HepG2 (cell line): Measurements from ENCODE around the gene PLPPR3. TPM values are rescaled to one million over a fixed set of nuclear protein-coding genes. Genes with fewer than 3 reads are reported as not detected.

Experiments used
- ARHGAP35 ChIP-seq: sonication (generic); formaldehyde crosslinking; IDR thresholded peaks from 2 replicates; pipeline ENCODE4 v1.9.0; 2022; ENCODE audit warnings: mild to moderate bottlenecking, inconsistent platforms, moderate library complexity, missing genetic modification reagents, borderline replicate concordance
- CBX1 ChIP-seq: IDR thresholded peaks from one replicate; pipeline ENCODE4 v1.6.1; 2016; ENCODE audit warnings: antibody characterized with exemption, low read depth
- DR1 ChIP-seq: sonication (generic); formaldehyde crosslinking; IDR thresholded peaks from 2 replicates; pipeline ENCODE4 v1.8.0; 2021; ENCODE audit warnings: mild to moderate bottlenecking, missing genetic modification reagents, inconsistent platforms
- ELF1 ChIP-seq: sonication (generic); formaldehyde crosslinking; IDR thresholded peaks from 2 replicates; pipeline ENCODE4 v1.4.0; 2020; ENCODE audit warnings: missing genetic modification reagents
- ELF4 ChIP-seq: sonication (generic); formaldehyde crosslinking; IDR thresholded peaks from 2 replicates; pipeline ENCODE4 v1.5.0; 2020; ENCODE audit warnings: missing genetic modification reagents, mild to moderate bottlenecking, moderate library complexity, borderline replicate concordance
- KAT8 ChIP-seq: IDR thresholded peaks from 2 replicates; pipeline ENCODE4 v1.6.1; 2016; ENCODE audit warnings: missing genetic modification reagents, missing compliant biosample characterization
- NFIB ChIP-seq: sonication (generic); formaldehyde crosslinking; IDR thresholded peaks from 2 replicates; pipeline ENCODE4 v1.9.0; 2021; ENCODE audit warnings: missing genetic modification reagents, mild to moderate bottlenecking, borderline replicate concordance
- NFRKB ChIP-seq: fragments of 450-650 bp; IDR thresholded peaks from 2 replicates; pipeline ENCODE4 v1.6.1; 2017
- RAD21 ChIP-seq: fragments of 450-650 bp; formaldehyde crosslinking; IDR thresholded peaks from 2 replicates; pipeline ENCODE4 v1.5.0; 2020; ENCODE audit warnings: mild to moderate bottlenecking
- TBX3 ChIP-seq: fragments of 450-650 bp; IDR thresholded peaks from 2 replicates; pipeline ENCODE4 v1.6.1; 2017; ENCODE audit warnings: antibody characterized with exemption, mild to moderate bottlenecking, inconsistent platforms, borderline replicate concordance
- TEAD2 ChIP-seq: sonication (generic); formaldehyde crosslinking; IDR thresholded peaks from 2 replicates; pipeline ENCODE4 v1.9.0; 2021; ENCODE audit warnings: missing genetic modification reagents
- ZBTB7A ChIP-seq: sonication (generic); formaldehyde crosslinking; IDR thresholded peaks from 2 replicates; pipeline ENCODE4 v1.8.0; 2022; ENCODE audit warnings: mild to moderate bottlenecking, missing genetic modification reagents
- ZNF292 ChIP-seq: sonication (generic); formaldehyde crosslinking; IDR thresholded peaks from 2 replicates; pipeline ENCODE4 v1.8.1; 2022; ENCODE audit warnings: mild to moderate bottlenecking, low read depth, missing genetic modification reagents, borderline replicate concordance
- ZNF317 ChIP-seq: sonication (generic); formaldehyde crosslinking; IDR thresholded peaks from 2 replicates; pipeline ENCODE4 v1.5.0; 2020; ENCODE audit warnings: mild to moderate bottlenecking, missing genetic modification reagents
- ZNF563 ChIP-seq: sonication (generic); formaldehyde crosslinking; IDR thresholded peaks from 2 replicates; pipeline ENCODE4 v1.8.0; 2022; ENCODE audit warnings: mild to moderate bottlenecking, moderate library complexity, missing genetic modification reagents
- ZNF703 ChIP-seq: sonication (generic); formaldehyde crosslinking; IDR thresholded peaks from 2 replicates; pipeline ENCODE4 v1.5.1; 2020; ENCODE audit warnings: missing genetic modification reagents, mild to moderate bottlenecking, moderate library complexity, borderline replicate concordance
- ZNF749 ChIP-seq: sonication (generic); formaldehyde crosslinking; IDR thresholded peaks from 2 replicates; pipeline ENCODE4 v1.8.0; 2022; ENCODE audit warnings: mild to moderate bottlenecking, missing genetic modification reagents, moderate library complexity, borderline replicate concordance
- ZNF850 ChIP-seq: sonication (generic); formaldehyde crosslinking; conservative IDR thresholded peaks from 2 replicates; pipeline ENCODE4 v1.9.0; 2021; ENCODE audit warnings: mild to moderate bottlenecking, missing genetic modification reagents
- polyA plus RNA-seq, 8 experiments: library from polyadenylated mRNA; depleted of rRNA in 3 of 8; stranded (reverse) in 7 of 8; unstranded in 1 of 8; fragments of >200 nt; fragmentation: Illumina TruSeq in 4 of 8; extraction: Trizol in 4 of 8; gene quantifications; 2 replicates each; pipeline versions ENCODE4 v1.2.1 to v1.2.3, GENCODE V29; 2011 to 2016; ENCODE audit warnings: low read depth in 4 of 8, missing spikeins in 1 of 8, mixed read lengths in 1 of 8; ENCODE audit not compliant: insufficient read depth in 1 of 8
- total RNA-seq, 5 experiments: library from RNA; depleted of rRNA; stranded (reverse); fragments of >200 nt; fragmentation: Illumina TruSeq; extraction: Trizol; gene quantifications; 2 replicates each; pipeline ENCODE4 v1.2.3, GENCODE V29; 2016; ENCODE audit warnings: low read depth in 1 of 5
- TF ChIP-seq, protein P1 (sequence below): sonication (generic); formaldehyde crosslinking; IDR thresholded peaks from 2 replicates; pipeline ENCODE4 v1.4.0; 2020; ENCODE audit warnings: missing genetic modification reagents
- TF ChIP-seq, protein P2 (sequence below): sonication (generic); formaldehyde crosslinking; IDR thresholded peaks from 2 replicates; pipeline ENCODE4 v1.5.0; 2020; ENCODE audit warnings: mild to moderate bottlenecking, missing genetic modification reagents, borderline replicate concordance
- TF ChIP-seq, protein P3 (sequence below): sonication (generic); formaldehyde crosslinking; IDR thresholded peaks from 2 replicates; pipeline ENCODE4 v1.5.1; 2020; ENCODE audit warnings: missing genetic modification reagents, mild to moderate bottlenecking, borderline replicate concordance
- TF ChIP-seq, protein P4 (sequence below): sonication (generic); formaldehyde crosslinking; IDR thresholded peaks from 2 replicates; pipeline ENCODE4 v1.4.0; 2020; ENCODE audit warnings: missing genetic modification reagents

The PLPPR3 gene
- total and polyA plus RNA-seq, 2 of the 13 experiments (the other 11 are each of a cell fraction or from before 2014, with no cell fraction given): 0.07 to 0.16 TPM

DNA sequence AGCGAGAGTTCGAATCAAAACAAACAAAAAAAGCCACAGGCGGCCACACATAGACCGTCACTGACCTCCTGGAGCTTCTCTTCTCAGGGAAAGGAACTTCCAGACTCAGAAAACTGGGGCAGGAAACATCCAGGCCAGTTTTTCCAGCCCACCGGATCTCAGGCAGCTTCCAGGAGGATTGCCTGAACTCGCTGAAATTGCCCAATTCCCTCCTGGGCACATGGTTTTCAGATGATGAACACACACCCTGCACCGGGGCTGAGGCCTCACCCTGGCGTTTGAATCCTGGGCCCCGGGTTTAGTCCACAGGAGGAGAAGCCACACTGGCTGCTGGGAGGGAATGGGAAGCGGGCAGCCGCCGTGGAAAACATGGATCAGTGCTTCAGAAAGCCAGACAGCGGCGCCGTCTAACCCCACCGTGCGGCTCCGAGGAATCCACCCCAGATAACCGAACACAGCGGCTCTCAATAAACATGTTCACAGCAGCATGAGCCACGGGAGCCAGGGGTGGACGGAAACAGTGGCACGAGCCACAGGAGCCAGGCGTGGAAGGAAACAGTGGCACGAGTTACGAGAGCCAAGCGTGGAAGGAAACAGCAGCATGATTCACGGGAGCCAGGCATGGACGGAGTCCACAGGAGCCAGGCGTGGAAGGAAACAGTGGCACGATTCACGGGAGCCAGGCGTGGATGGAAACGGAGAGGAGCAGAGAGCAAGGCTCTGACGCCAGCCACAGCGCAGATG lies 42.7 kb downstream of the PLPPR3 start (continued):
- TF ChIP-seq, protein P1, sequence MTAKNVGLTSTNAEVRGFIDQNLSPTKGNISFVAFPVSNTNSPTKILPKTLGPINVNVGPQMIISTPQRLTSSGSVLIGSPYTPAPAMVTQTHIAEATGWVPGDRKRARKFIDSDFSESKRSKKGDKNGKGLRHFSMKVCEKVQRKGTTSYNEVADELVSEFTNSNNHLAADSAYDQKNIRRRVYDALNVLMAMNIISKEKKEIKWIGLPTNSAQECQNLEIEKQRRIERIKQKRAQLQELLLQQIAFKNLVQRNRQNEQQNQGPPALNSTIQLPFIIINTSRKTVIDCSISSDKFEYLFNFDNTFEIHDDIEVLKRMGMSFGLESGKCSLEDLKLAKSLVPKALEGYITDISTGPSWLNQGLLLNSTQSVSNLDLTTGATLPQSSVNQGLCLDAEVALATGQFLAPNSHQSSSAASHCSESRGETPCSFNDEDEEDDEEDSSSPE: peak; percentile 88
- peak; percentile 42; the same call in 1 of the 2 replicates for TF ChIP-seq ARHGAP35 (CRISPR knock-in tag)
- no peak for TF ChIP-seq NFIB (CRISPR knock-in tag)
- TF ChIP-seq TBX3: no peak
- peak; percentile 34; the same call in 1 of the 2 replicates for TF ChIP-seq ZNF563 (CRISPR knock-in tag)
- 0 out of 2 replicates have a peak, but pooled peaks have one; percentile 10 for TF ChIP-seq RAD21
- peak; percentile 84 for TF ChIP-seq ZNF292 (CRISPR knock-in tag)
- TF ChIP-seq ZNF749 (CRISPR knock-in tag): peak; percentile 54; the same call in 1 of the 2 replicates
- peak; percentile 65; the same call in 1 of the 2 replicates for TF ChIP-seq KAT8 (CRISPR knock-in tag)
- TF ChIP-seq DR1: 0 out of 2 replicates have a peak, but pooled peaks have one; percentile 41
- peak; percentile 54 for TF ChIP-seq ELF1 (CRISPR knock-in tag)
- TF ChIP-seq ZBTB7A (CRISPR knock-in tag): no peak
- TF ChIP-seq, protein P2, sequence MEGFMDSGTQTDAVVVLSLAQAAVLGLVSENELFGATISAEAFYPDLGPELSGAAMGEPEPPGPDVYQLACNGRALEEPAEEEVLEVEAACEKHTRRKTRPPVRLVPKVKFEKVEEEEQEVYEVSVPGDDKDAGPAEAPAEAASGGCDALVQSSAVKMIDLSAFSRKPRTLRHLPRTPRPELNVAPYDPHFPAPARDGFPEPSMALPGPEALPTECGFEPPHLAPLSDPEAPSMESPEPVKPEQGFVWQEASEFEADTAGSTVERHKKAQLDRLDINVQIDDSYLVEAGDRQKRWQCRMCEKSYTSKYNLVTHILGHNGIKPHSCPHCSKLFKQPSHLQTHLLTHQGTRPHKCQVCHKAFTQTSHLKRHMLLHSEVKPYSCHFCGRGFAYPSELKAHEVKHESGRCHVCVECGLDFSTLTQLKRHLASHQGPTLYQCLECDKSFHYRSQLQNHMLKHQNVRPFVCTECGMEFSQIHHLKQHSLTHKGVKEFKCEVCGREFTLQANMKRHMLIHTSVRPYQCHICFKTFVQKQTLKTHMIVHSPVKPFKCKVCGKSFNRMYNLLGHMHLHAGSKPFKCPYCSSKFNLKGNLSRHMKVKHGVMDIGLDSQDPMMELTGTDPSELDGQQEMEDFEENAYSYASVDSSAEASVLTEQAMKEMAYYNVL (CRISPR knock-in tag): peak; percentile 67; the same call in 1 of the 2 replicates
- TF ChIP-seq ZNF317 (CRISPR knock-in tag): peak; percentile 84
- TF ChIP-seq ZNF703 (CRISPR knock-in tag): no peak
- no peak for TF ChIP-seq NFRKB
- TF ChIP-seq, protein P3, sequence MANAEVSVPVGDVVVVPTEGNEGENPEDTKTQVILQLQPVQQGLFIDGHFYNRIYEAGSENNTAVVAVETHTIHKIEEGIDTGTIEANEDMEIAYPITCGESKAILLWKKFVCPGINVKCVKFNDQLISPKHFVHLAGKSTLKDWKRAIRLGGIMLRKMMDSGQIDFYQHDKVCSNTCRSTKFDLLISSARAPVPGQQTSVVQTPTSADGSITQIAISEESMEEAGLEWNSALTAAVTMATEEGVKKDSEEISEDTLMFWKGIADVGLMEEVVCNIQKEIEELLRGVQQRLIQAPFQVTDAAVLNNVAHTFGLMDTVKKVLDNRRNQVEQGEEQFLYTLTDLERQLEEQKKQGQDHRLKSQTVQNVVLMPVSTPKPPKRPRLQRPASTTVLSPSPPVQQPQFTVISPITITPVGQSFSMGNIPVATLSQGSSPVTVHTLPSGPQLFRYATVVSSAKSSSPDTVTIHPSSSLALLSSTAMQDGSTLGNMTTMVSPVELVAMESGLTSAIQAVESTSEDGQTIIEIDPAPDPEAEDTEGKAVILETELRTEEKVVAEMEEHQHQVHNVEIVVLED: no peak
- no peak for TF ChIP-seq ELF4 (CRISPR knock-in tag)
- TF ChIP-seq, protein P4, sequence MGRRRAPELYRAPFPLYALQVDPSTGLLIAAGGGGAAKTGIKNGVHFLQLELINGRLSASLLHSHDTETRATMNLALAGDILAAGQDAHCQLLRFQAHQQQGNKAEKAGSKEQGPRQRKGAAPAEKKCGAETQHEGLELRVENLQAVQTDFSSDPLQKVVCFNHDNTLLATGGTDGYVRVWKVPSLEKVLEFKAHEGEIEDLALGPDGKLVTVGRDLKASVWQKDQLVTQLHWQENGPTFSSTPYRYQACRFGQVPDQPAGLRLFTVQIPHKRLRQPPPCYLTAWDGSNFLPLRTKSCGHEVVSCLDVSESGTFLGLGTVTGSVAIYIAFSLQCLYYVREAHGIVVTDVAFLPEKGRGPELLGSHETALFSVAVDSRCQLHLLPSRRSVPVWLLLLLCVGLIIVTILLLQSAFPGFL (CRISPR knock-in tag): peak; percentile 73; the same call in 1 of the 2 replicates
- TF ChIP-seq TEAD2: peak; percentile 53; the same call in 1 of the 2 replicates
- TF ChIP-seq ZNF850 (CRISPR knock-in tag): no peak
- TF ChIP-seq CBX1: no peak
